ENCODE measurements around the gene ABCD1. TPM values are rescaled to one million over a fixed set of nuclear protein-coding genes. Genes with fewer than 3 reads are reported as not detected.

The ABCD1 gene
- total and polyA plus RNA-seq, 9 of the 15 experiments (the other 6 are each of a cell fraction or from before 2014, with no cell fraction given), result 0.07 to 6.9 (median 2.2) TPM

- TF ChIP-seq THAP12 (CRISPR knock-in tag; IDR thresholded peaks at IDR 0.05) (peak; percentile 37; the same call in 1 of the 2 replicates), HDAC1 (IDR thresholded peaks at IDR 0.05) (peak in 1 of 2 experiments; percentile 66; a peak in 1 of 4 replicates)
Measured at GRCh38 chrX:153724252-153725038, at the start of gene ABCD1, which contains the start of gene BCAP31 (continued).

GRCh38 chrX:153681175-153681574 is 43.5 kb upstream of the ABCD1 start:
- Histone ChIP-seq H3K27me3 (ENCODE audit: control insufficient read depth in 2 of 2, insufficient read depth in 2 of 2, low read length in 2 of 2) (no peaks in the 10 kb centered on the region), H3K4me3 (no peak overlapping the region), H4K20me1 (replicated peaks; ENCODE audit: control insufficient read depth, insufficient read depth, low read length) (no peaks in the 10 kb centered on the region), H3K9me3 (replicated peaks; ENCODE audit: control insufficient read depth, insufficient read depth, low read depth, low read length) (peaks cover 5% of the 10 kb centered on the region; the same call in 1 of the 2 replicates), H3K79me2 (ENCODE audit: control insufficient read depth, insufficient read depth, low read length) (no peaks in the 10 kb centered on the region), H3K4me1 (replicated peaks in 1 of 2; ENCODE audit: control insufficient read depth in 2 of 2, insufficient read depth in 2 of 2, low read length in 2 of 2) (peaks cover 10 to 15% of the 10 kb centered on the region in 2 experiments; a peak in 4 of 5 replicates), H3K36me3 (ENCODE audit: control insufficient read depth, insufficient read depth, low read length) (no peaks in the 10 kb centered on the region), H3K4me2 (ENCODE audit: insufficient read depth, low read length) (no peak overlapping the region), H3K9ac (ENCODE audit: insufficient read depth in 1 of 2, low read depth in 2 of 2, low read length in 2 of 2) (no peak overlapping the region), H3K9me1 (ENCODE audit: control insufficient read depth, insufficient read depth, low read length) (no peaks in the 10 kb centered on the region), H3K27ac (ENCODE audit: extremely low read depth, low read depth, low read length) (no peak overlapping the region), H2AFZ (ENCODE audit: low read depth, low read length) (no peak overlapping the region)
- in situ Hi-C loops (cut with MboI) (no loop called here), intact Hi-C loops (cut with micrococcal nuclease) (no loop called here)
- DNase-seq (ENCODE audit: extremely low read depth in 1 of 4, low spot score in 3 of 4) (no peak), FAIRE-seq (no peak), ATAC-seq (peak; percentile 45; the same call in 1 of the 3 replicates)
- WGBS (ENCODE audit: insufficient coverage, low coverage, missing lambda C conversion rate), result 53% methylated on average over 10 of the region's 12 CpGs
- CTCF ChIA-PET (ENCODE audit: low intra/inter-chr PET ratio), result no interaction called here
- POLR2A ChIA-PET, result no interaction called here
- no TSS peak for BruUV-seq (replicated peaks)
- 0 out of 2 replicates have a peak, but pooled peaks have one; percentile 20 for TF ChIP-seq FOSL1 (tag; conservative IDR thresholded peaks at IDR 0.05)
- no peak for TF ChIP-seq ZNF324 (CRISPR knock-in tag; IDR thresholded peaks at IDR 0.05)
